Endothelial cell of umbilical vein (primary cell): ENCODE data around the gene ZNF835. TPM values are rescaled to one million over a fixed set of nuclear protein-coding genes. Genes with fewer than 3 reads are reported as not detected.

Source experiments
- BruUV-seq: library from RNA; stranded (reverse); fragments of 400-500 nt; replicated peaks from 2 replicates; lab custom pipeline; 2021; lab: Mats Ljungman, UMichigan
- CTCF ChIA-PET: fragments of 300-600, 350-600 bp; sonication (Branson Sonifier 250); formaldehyde crosslinking; loops from one replicate; lab custom pipeline; 2021; ENCODE audit warnings: antibody characterized with exemption, inconsistent platforms; lab: Charles Lee
- POLR2A ChIA-PET: fragments of 300-600, 350-600 bp; sonication (Branson Sonifier 250); formaldehyde crosslinking; loops from one replicate; lab custom pipeline; 2021; ENCODE audit warnings: antibody characterized with exemption, inconsistent platforms; lab: Charles Lee
- DNase-seq: peaks from one replicate; pipeline ENCODE4 v3.0.0-alpha.2; 2011; ENCODE audit warnings: low read depth, low spot score
- FAIRE-seq: peaks from 2 replicates; lab custom pipeline; 2011; peaks lifted over from hg19 to GRCh38; lab: Jason Lieb, UNC
- H2AFZ ChIP-seq: 2 replicates; pipeline ENCODE4 v1.6.0; 2012; ENCODE audit warnings: low read depth, low read length, control low read depth, inconsistent platforms
- H3K27ac ChIP-seq: 2 replicates; pipeline ENCODE4 v1.5.1; 2011; ENCODE audit warnings: low read depth, mild to moderate bottlenecking, control low read depth, low read length, moderate library complexity; ENCODE audit not compliant: insufficient read depth
- H3K27me3 ChIP-seq, 2 experiments: 2 replicates each; pipeline versions ENCODE4 v1.6.0 to v1.6.1; 2011; ENCODE audit warnings: low read length in 2 of 2, mixed read lengths in 1 of 2; ENCODE audit not compliant: control insufficient read depth in 2 of 2, insufficient read depth in 2 of 2
- H3K36me3 ChIP-seq, 2 experiments: 2 replicates in 1 of 2; 3 replicates in 1 of 2; pipeline ENCODE4 v1.5.1; 2011; ENCODE audit warnings: low read length in 2 of 2, mild to moderate bottlenecking in 1 of 2, moderate library complexity in 1 of 2; ENCODE audit not compliant: control insufficient read depth in 2 of 2, insufficient read depth in 2 of 2; ENCODE audit errors: extremely low read depth in 1 of 2
- H3K4me1 ChIP-seq: 3 replicates; pipeline ENCODE4 v1.5.1; 2011; ENCODE audit warnings: mild to moderate bottlenecking, low read length; ENCODE audit not compliant: control insufficient read depth, insufficient read depth; ENCODE audit errors: extremely low read depth
- H3K4me2 ChIP-seq: 2 replicates; pipeline ENCODE4 v1.6.1; 2011; ENCODE audit warnings: low read length, control low read depth, mixed read lengths; ENCODE audit not compliant: insufficient read depth
- H3K4me3 ChIP-seq, 3 experiments: fragments of 200-600 bp in 1 of 3; sonication (generic), shearing (Covaris generic) in 1 of 3; replicated peaks in 1 of 3; 2 replicates each; pipeline ENCODE4 v1.5.1; 2011 to 2016; ENCODE audit warnings: control low read depth in 3 of 3, low read length in 3 of 3, mild to moderate bottlenecking in 2 of 3, inconsistent platforms in 1 of 3, low read depth in 1 of 3, moderate library complexity in 1 of 3; ENCODE audit not compliant: insufficient read depth in 1 of 3
- H3K79me2 ChIP-seq: 2 replicates; pipeline ENCODE4 v1.6.0; 2012; ENCODE audit warnings: low read length, inconsistent platforms; ENCODE audit not compliant: control insufficient read depth, insufficient read depth
- H3K9ac ChIP-seq: replicated peaks from 2 replicates; pipeline ENCODE3; 2011; ENCODE audit warnings: low read length, control low read depth; ENCODE audit not compliant: insufficient read depth; ENCODE audit errors: extremely low read depth
- H3K9me1 ChIP-seq: replicated peaks from 3 replicates; pipeline ENCODE4 v1.6.0; 2011; ENCODE audit warnings: mild to moderate bottlenecking, low read length; ENCODE audit not compliant: control insufficient read depth, insufficient read depth; ENCODE audit errors: extremely low read depth
- H3K9me3 ChIP-seq: replicated peaks from 2 replicates; pipeline ENCODE4 v1.5.1; 2012; ENCODE audit warnings: low read length, inconsistent platforms; ENCODE audit not compliant: control insufficient read depth, insufficient read depth
- H4K20me1 ChIP-seq: replicated peaks from 2 replicates; pipeline ENCODE3; 2011; ENCODE audit warnings: mild to moderate bottlenecking, low read length; ENCODE audit not compliant: control insufficient read depth, insufficient read depth; ENCODE audit errors: extremely low read depth
- EZH2 ChIP-seq: IDR thresholded peaks from 2 replicates; pipeline ENCODE4 v1.6.1; 2012; ENCODE audit warnings: borderline replicate concordance, low read depth, mild to moderate bottlenecking, moderate library complexity, low read length, inconsistent platforms; ENCODE audit not compliant: severe bottlenecking
- FOS ChIP-seq: IDR thresholded peaks from 2 replicates; pipeline ENCODE4 v1.6.1; 2011; ENCODE audit warnings: mild to moderate bottlenecking, low read length, moderate library complexity, borderline replicate concordance; ENCODE audit not compliant: insufficient read depth
- GATA2 ChIP-seq: IDR thresholded peaks from 2 replicates; pipeline ENCODE4 v1.7.0; 2011; ENCODE audit warnings: low read depth, mild to moderate bottlenecking, moderate library complexity, mixed read lengths, low read length; ENCODE audit not compliant: insufficient read length, insufficient read depth
- JUN ChIP-seq: IDR thresholded peaks from 2 replicates; pipeline ENCODE4 v1.6.1; 2011; ENCODE audit warnings: borderline replicate concordance, low read depth; ENCODE audit not compliant: insufficient read length, insufficient read depth
- MYC ChIP-seq: IDR thresholded peaks from one replicate; pipeline ENCODE4 v1.6.1; 2011; ENCODE audit warnings: mild to moderate bottlenecking, low read depth, low read length
- POLR2A ChIP-seq: IDR thresholded peaks from 2 replicates; pipeline ENCODE4 v1.6.1; 2012; ENCODE audit warnings: low read depth, mild to moderate bottlenecking, control low read depth, low read length
- POLR2AphosphoS5 ChIP-seq: IDR thresholded peaks from 2 replicates; pipeline ENCODE4 v1.6.1; 2012; ENCODE audit warnings: low read depth, mild to moderate bottlenecking, control low read depth, low read length, moderate library complexity; ENCODE audit not compliant: insufficient read depth
- dilution Hi-C: fragments of 300-500 bp; cut with MboI; formaldehyde crosslinking; loops from one replicate; pipeline ENCODE4 v1.15.0; 2019; ENCODE audit warnings: low sequenced_read_pairs; ENCODE audit not compliant: extremely low pct_ligation_motif_present
- intact Hi-C: fragments of 100-400 bp; cut with micrococcal nuclease; formaldehyde crosslinking; loops from one replicate; pipeline ENCODE4 v1.10.0; 2022
- polyA plus RNA-seq, 4 experiments: library from polyadenylated mRNA; depleted of rRNA in 3 of 4; stranded (reverse) in 3 of 4; unstranded in 1 of 4; fragments of >200 nt; gene quantifications; 2 replicates each; pipeline versions ENCODE4 v1.2.1 to v1.2.3, GENCODE V29; 2011 to 2012; ENCODE audit warnings: missing spikeins in 1 of 4
- total RNA-seq: library from RNA; stranded (reverse); gene quantifications from 2 replicates; pipeline ENCODE4 v1.2.3, GENCODE V29; 2021
- TF ChIP-seq, protein P1 (sequence below): IDR thresholded peaks from 2 replicates; pipeline ENCODE4 v1.6.1; 2011; ENCODE audit not compliant: insufficient read depth, insufficient read length
- TF ChIP-seq, protein P2 (sequence below), 2 donors: IDR thresholded peaks; 1 replicate in 1 of 2; 2 replicates in 1 of 2; pipeline ENCODE4 v1.5.1; 2011; ENCODE audit warnings: low read length in 2 of 2, mild to moderate bottlenecking in 2 of 2, moderate library complexity in 2 of 2, control low read depth in 1 of 2, inconsistent platforms in 1 of 2, low read depth in 1 of 2; ENCODE audit not compliant: insufficient read depth in 1 of 2; ENCODE audit errors: extremely low read depth in 1 of 2

Gene ZNF835
- total and polyA plus RNA-seq, 2 donors (not counting 3 experiments of a cell fraction or from before 2014, with no cell fraction given): 0.01 TPM; not detected in 1

DNA sequence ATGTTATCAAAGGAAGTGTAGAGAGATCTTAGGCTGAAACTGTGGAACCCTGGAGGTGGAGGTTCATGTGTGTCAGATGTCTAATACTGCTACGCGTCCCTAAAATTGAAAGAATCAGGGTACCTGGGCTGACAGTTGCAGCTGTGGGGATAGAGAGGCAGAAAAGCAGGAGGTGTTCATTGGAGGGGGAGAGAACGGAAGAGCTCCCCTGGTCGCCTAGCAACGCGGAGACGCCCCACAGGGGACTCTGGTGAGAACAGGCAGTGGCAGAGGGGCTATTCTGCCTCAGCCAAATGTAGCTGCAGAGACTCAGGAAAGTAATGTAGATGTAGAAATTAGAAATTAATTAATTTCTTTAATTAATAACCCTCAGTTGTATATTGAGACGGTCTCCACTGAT, 10.1 kb upstream of the ZNF835 start:
- CTCF ChIA-PET: no interaction called here
- Histone ChIP-seq H3K27ac (no peak overlapping the region), H3K4me1 (no peaks in the 10 kb centered on the region), H2AFZ (no peak overlapping the region), H3K36me3 (no peaks in the 10 kb centered on the region), H3K9me1 (no peaks in the 10 kb centered on the region), H3K27me3 (no peaks in the 10 kb centered on the region), H4K20me1 (no peaks in the 10 kb centered on the region), H3K9me3 (peaks cover 5% of the 10 kb centered on the region), H3K4me2 (no peak overlapping the region), H3K79me2 (no peaks in the 10 kb centered on the region), H3K9ac (no peak overlapping the region), H3K4me3 (no peak overlapping the region)
- no TSS peak for BruUV-seq
- POLR2A ChIA-PET: no interaction called here
- intact Hi-C loops (no loop called here), dilution Hi-C loops (no loop called here)
- no peak for TF ChIP-seq JUN
- no peak for TF ChIP-seq EZH2
- no peak for TF ChIP-seq FOS
- no peak for TF ChIP-seq POLR2AphosphoS5
- TF ChIP-seq, protein P1, sequence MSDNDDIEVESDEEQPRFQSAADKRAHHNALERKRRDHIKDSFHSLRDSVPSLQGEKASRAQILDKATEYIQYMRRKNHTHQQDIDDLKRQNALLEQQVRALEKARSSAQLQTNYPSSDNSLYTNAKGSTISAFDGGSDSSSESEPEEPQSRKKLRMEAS: no peak
- DNase-seq (no peak), FAIRE-seq (no peak)

DNA sequence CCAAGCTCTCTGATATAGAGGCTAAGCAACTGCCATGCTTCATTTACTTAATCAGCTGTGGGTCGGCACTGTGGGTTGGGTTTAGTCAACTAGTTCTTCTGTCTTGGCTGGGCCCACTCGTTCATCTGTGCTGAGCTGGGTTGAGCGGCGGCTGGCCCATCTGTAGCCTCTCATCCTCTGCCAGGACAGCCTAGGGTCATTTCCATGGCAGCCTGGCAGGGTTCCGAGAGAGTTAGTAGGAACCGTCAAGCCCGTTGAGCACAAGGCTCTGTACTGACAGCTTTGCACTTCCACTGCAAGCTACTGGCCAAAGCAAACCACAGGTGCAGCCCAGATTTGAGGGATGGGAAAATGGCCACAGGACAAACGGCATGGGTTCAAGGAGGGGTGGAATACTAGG, 6.6 kb upstream of the ZNF835 start:
- ChIA-PET CTCF (no interaction called here), POLR2A (no interaction called here)
- no TSS peak for BruUV-seq
- H4K20me1 ChIP-seq: no peaks in the 10 kb centered on the region
- H2AFZ ChIP-seq: no peak overlapping the region
- no peak for DNase-seq
- dilution Hi-C loops: no loop called here
- no peaks in the 10 kb centered on the region for H3K36me3 ChIP-seq
- FAIRE-seq: no peak
- no peak overlapping the region for H3K9ac ChIP-seq
- H3K27ac ChIP-seq: no peak overlapping the region
- no peaks in the 10 kb centered on the region for H3K27me3 ChIP-seq
- no peak overlapping the region for H3K4me2 ChIP-seq
- TF ChIP-seq FOS (no peak), JUN (no peak), GATA2 (no peak), EZH2 (no peak), POLR2AphosphoS5 (no peak), MYC (no peak), POLR2A (no peak)
- TF ChIP-seq, protein P2, sequence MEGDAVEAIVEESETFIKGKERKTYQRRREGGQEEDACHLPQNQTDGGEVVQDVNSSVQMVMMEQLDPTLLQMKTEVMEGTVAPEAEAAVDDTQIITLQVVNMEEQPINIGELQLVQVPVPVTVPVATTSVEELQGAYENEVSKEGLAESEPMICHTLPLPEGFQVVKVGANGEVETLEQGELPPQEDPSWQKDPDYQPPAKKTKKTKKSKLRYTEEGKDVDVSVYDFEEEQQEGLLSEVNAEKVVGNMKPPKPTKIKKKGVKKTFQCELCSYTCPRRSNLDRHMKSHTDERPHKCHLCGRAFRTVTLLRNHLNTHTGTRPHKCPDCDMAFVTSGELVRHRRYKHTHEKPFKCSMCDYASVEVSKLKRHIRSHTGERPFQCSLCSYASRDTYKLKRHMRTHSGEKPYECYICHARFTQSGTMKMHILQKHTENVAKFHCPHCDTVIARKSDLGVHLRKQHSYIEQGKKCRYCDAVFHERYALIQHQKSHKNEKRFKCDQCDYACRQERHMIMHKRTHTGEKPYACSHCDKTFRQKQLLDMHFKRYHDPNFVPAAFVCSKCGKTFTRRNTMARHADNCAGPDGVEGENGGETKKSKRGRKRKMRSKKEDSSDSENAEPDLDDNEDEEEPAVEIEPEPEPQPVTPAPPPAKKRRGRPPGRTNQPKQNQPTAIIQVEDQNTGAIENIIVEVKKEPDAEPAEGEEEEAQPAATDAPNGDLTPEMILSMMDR (IDR thresholded peaks at IDR 0.05; ENCODE audit: extremely low read depth in 1 of 2, insufficient read depth in 1 of 2, low read depth in 1 of 2, low read length in 2 of 2): no peak
- TF ChIP-seq, protein P1: no peak
- H3K4me1 ChIP-seq: no peaks in the 10 kb centered on the region
- H3K4me3 ChIP-seq: no peak overlapping the region
- H3K9me1 ChIP-seq: no peaks in the 10 kb centered on the region
- intact Hi-C loops: no loop called here
- H3K79me2 ChIP-seq: no peaks in the 10 kb centered on the region
- H3K9me3 ChIP-seq: peaks cover 3% of the 10 kb centered on the region
